Esophagus squamous epithelium (tissue), 5 donors: ENCODE data around the gene HIPK2. TPM values are rescaled to one million over a fixed set of nuclear protein-coding genes. Genes with fewer than 3 reads are reported as not detected.

Experiments
- DNase-seq: peaks from one replicate; lab custom pipeline; 2025; lab: John Stamatoyannopoulos, UW
- H3K27ac ChIP-seq, 4 donors: fragments of 200-600 bp; sonication (generic); one replicate each; pipeline ENCODE4 v1.5.1; 2016 to 2019; ENCODE audit warnings: mild to moderate bottlenecking in 1 of 4
- H3K27me3 ChIP-seq, 4 donors: fragments of 200-600 bp; sonication (generic); 1 replicate in 3 of 4; 2 replicates in 1 of 4; pipeline versions ENCODE4 v1.5.1 to v1.6.0; 2017 to 2021; ENCODE audit warnings: antibody characterized with exemption in 1 of 4
- H3K36me3 ChIP-seq, 3 donors: fragments of 200-600 bp; sonication (generic); one replicate each; pipeline ENCODE4 v1.5.1; 2016 to 2019
- H3K4me1 ChIP-seq, 3 donors: fragments of 200-600 bp; sonication (generic); one replicate each; pipeline ENCODE4 v1.5.1; 2017 to 2019
- H3K4me3 ChIP-seq, 4 donors: fragments of 200-600 bp; sonication (generic); 1 replicate in 3 of 4; 2 replicates in 1 of 4; pipeline ENCODE4 v1.5.1; 2016 to 2019; ENCODE audit warnings: mild to moderate bottlenecking in 2 of 4, moderate library complexity in 1 of 4
- H3K9me3 ChIP-seq, 3 donors: fragments of 200-600 bp; sonication (generic); one replicate each; pipeline ENCODE4 v1.5.1; 2016 to 2019
- CTCF ChIP-seq, 6 experiments: fragments of 450-650 bp in 4 of 6; fragments of 200-600 bp in 2 of 6; sonication (generic) in 2 of 6; IDR thresholded peaks; one replicate each; pipeline ENCODE4 v1.5.1; 2016 to 2019; ENCODE audit warnings: antibody characterized with exemption in 6 of 6, mild to moderate bottlenecking in 4 of 6, moderate library complexity in 4 of 6
- POLR2A ChIP-seq, 4 donors: fragments of 450-650 bp; IDR thresholded peaks; one replicate each; pipeline ENCODE4 v1.6.1; 2017; ENCODE audit warnings: antibody characterized with exemption in 4 of 4, mild to moderate bottlenecking in 4 of 4, moderate library complexity in 3 of 4
- WGBS, 2 donors: methylation state at CpG; one replicate each; pipeline ENCODE4 v1.1.5; 2018; 5-methylcytosine and 5-hydroxymethylcytosine counted together
- intact Hi-C: fragments of 100-400 bp; cut with DNase I; formaldehyde crosslinking; loops from one replicate; pipeline ENCODE4 v1.15.0; 2022
- total RNA-seq, 4 donors: library from RNA; depleted of rRNA; stranded (reverse); fragments of >200 nt; gene quantifications; one replicate each; pipeline ENCODE4 v1.1.0, GENCODE V29; 2016
- donor health status: DM: yes; HTN: yes; CAD: no.

Gene HIPK2
- total RNA-seq, 4 donors from 2014 or later, result 17.8 to 37.9 (median 29.3) TPM

DNA sequence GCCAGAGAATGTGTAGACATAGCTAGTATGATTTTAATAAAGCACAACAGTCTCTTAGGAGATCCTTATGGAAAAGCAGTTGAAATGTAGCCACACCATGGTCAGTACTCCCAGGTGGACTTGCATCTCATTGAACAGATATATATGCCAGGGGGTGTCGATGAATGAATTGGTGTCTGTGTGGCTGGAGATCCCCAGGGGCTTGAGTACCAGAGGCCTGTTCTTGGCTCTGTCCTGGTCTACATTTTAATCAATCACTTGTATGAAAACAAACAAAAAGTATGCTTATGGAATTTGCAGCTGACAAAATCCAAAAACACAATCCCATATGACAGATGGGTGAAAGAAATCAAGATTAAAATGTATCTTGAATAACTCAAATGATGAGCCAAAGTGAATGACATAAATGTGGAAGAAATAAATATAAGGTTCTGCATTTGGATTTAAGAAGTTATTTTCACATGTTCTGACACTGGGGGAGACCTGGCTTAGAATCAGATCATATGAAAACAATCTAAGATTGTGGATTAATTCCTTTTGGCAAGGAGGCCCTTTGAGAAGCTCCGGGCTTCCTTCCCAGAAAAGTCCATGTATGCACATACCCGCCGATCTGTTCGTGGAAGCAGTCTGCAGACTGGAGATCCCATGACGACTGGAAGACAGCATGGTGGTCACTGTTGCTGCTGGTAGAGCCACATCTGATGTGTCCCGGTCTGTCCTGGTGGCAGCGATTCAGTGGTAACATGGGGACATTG is 238.7 kb downstream of the HIPK2 start:
- WGBS, 2 donors, result 62 to 67% methylated on average over 8 of the region's 8 CpGs
- intact Hi-C loops, result no loop called here
- Histone ChIP-seq H3K9me3 (no peaks in the 10 kb centered on the region), H3K27ac (peak overlapping the region in 1 of 4 donors; percentile 49), H3K36me3 (no peaks in the 10 kb centered on the region), H3K4me3 (no peak overlapping the region), H3K4me1 (peaks cover 0 to 9% (median 0%) of the 10 kb centered on the region in 3 donors), H3K27me3 (peaks cover 0 to 30% (median 0%) of the 10 kb centered on the region in 4 donors)
- TF ChIP-seq POLR2A (IDR thresholded peaks at IDR 0.05) (no peak), CTCF (IDR thresholded peaks at IDR 0.05) (no peak)
- DNase-seq, result no peak

DNA sequence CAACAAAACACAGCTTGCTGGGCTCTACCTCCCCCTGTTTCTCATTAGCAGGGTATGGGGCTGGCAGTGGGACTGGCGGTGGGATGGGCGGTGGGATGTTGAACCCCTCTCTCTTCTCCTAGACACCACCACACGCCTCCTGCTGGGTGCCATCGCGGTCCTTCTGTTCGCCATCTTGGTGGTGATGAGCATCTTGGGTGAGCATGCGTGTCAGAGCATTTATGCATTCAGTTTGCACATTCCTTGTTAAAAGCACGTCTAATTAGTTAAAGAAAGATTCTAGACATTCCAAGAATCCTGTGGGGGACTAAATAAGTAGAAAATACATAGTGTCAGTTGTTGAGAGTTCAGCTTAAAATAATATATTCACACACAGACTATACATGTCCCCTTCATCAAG is 241.6 kb downstream of the HIPK2 start:
- H3K27me3 ChIP-seq, result peaks cover 0 to 19% (median 0%) of the 10 kb centered on the region in 4 donors
- TF ChIP-seq POLR2A (IDR thresholded peaks at IDR 0.05), result no peak
- no peak for TF ChIP-seq CTCF (IDR thresholded peaks at IDR 0.05)
- H3K27ac ChIP-seq, result no peak overlapping the region
- H3K4me1 ChIP-seq, result peaks cover 0 to 9% (median 0%) of the 10 kb centered on the region in 3 donors
- intact Hi-C loops, result no loop called here
- WGBS, 2 donors, result 79 to 93% methylated on average over 2 to 8 of the region's 8 CpGs
- H3K4me3 ChIP-seq, result no peak overlapping the region
- no peak for DNase-seq
- H3K9me3 ChIP-seq, result no peaks in the 10 kb centered on the region
- no peaks in the 10 kb centered on the region for H3K36me3 ChIP-seq

- H3K9me3 ChIP-seq, result no peaks in the 10 kb centered on the region
- DNase-seq, result no peak
- no peak for TF ChIP-seq CTCF (IDR thresholded peaks at IDR 0.05)
- no peak for TF ChIP-seq POLR2A (IDR thresholded peaks at IDR 0.05)
- H3K27me3 ChIP-seq, result peaks cover 0 to 16% (median 0%) of the 10 kb centered on the region in 4 donors
- intact Hi-C loops, result no loop called here
- WGBS, 2 donors, result 47 to 65% methylated on average over 7 of the region's 7 CpGs
- no peak overlapping the region for H3K27ac ChIP-seq
- H3K36me3 ChIP-seq, result no peaks in the 10 kb centered on the region
- peaks cover 0 to 7% (median 0%) of the 10 kb centered on the region in 3 donors for H3K4me1 ChIP-seq
- H3K4me3 ChIP-seq, result no peak overlapping the region
Measured at GRCh38 chr7:139534966-139535651, 242.7 kb downstream of the HIPK2 start.

- intact Hi-C loops, result no loop called here
- DNase-seq, result no peak
- no peak for TF ChIP-seq POLR2A (IDR thresholded peaks at IDR 0.05)
- TF ChIP-seq CTCF (IDR thresholded peaks at IDR 0.05), result no peak
- H3K36me3 ChIP-seq, result no peaks in the 10 kb centered on the region
- H3K9me3 ChIP-seq, result no peaks in the 10 kb centered on the region
- no peak overlapping the region for H3K4me3 ChIP-seq
- H3K4me1 ChIP-seq, result no peaks in the 10 kb centered on the region
- 87 to 89% methylated on average over 9 of the region's 9 CpGs for WGBS, 2 donors
- H3K27me3 ChIP-seq, result peaks cover 0 to 21% (median 0%) of the 10 kb centered on the region in 4 donors
- H3K27ac ChIP-seq, result no peak overlapping the region
Measured at GRCh38 chr7:139534096-139534495, 243.7 kb downstream of the HIPK2 start.

GRCh38 chr7:139532636-139533155 is 245.1 kb downstream of the HIPK2 start:
- TF ChIP-seq POLR2A (IDR thresholded peaks at IDR 0.05), result no peak
- no peak for TF ChIP-seq CTCF (IDR thresholded peaks at IDR 0.05)
- H3K4me1 ChIP-seq, result no peaks in the 10 kb centered on the region
- no peaks in the 10 kb centered on the region for H3K9me3 ChIP-seq
- 62 to 75% methylated on average over 6 of the region's 6 CpGs for WGBS, 2 donors
- H3K4me3 ChIP-seq, result no peak overlapping the region
- H3K27ac ChIP-seq, result no peak overlapping the region
- H3K27me3 ChIP-seq, result peaks cover 0 to 30% (median 0%) of the 10 kb centered on the region in 4 donors
- intact Hi-C loops, result no loop called here
- no peaks in the 10 kb centered on the region for H3K36me3 ChIP-seq
- no peak for DNase-seq
